GM12872 (cell line): Measurements from ENCODE around the gene ZBTB8A.

Source experiments
- TF ChIP-seq, protein P1 (sequence below): IDR thresholded peaks from 3 replicates; pipeline ENCODE4 v1.5.1; 2011; ENCODE audit warnings: low read depth, mild to moderate bottlenecking, low read length, moderate library complexity; ENCODE audit not compliant: insufficient read depth

The ZBTB8A gene

GRCh38 chr1:32568929-32569328 lies 29.7 kb downstream of the ZBTB8A start:
- TF ChIP-seq, protein P1, sequence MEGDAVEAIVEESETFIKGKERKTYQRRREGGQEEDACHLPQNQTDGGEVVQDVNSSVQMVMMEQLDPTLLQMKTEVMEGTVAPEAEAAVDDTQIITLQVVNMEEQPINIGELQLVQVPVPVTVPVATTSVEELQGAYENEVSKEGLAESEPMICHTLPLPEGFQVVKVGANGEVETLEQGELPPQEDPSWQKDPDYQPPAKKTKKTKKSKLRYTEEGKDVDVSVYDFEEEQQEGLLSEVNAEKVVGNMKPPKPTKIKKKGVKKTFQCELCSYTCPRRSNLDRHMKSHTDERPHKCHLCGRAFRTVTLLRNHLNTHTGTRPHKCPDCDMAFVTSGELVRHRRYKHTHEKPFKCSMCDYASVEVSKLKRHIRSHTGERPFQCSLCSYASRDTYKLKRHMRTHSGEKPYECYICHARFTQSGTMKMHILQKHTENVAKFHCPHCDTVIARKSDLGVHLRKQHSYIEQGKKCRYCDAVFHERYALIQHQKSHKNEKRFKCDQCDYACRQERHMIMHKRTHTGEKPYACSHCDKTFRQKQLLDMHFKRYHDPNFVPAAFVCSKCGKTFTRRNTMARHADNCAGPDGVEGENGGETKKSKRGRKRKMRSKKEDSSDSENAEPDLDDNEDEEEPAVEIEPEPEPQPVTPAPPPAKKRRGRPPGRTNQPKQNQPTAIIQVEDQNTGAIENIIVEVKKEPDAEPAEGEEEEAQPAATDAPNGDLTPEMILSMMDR: no peak

DNA sequence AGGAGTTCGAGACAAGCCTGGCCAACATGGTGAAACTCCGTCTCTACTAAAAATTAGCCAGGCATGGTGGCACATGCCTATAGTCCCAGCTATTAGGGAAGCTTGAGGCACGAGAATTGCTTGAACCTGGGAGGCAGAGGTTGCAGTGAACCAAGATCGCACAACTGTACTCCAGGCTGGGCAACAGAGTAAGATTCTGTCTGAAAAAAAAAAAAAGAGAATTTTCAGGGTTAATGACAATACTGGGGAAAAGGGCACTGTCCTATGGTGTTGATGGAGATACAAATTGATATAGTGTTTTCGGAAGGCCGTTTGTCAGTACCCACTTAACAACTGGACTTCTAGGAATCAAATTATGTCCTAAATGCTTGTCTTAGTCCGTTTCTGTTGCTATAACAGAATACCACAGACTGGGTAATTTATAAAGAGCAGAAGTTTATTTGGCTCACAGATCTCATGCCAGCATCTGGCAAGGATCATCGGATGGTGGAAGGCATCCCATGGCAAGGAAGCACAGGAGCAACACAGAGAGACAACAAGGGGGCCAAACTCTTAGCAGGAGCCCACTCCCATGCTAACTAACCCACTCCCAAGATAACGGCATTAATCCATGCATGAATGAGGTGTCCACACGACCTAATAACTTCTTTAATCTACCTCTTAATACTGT lies 41.3 kb downstream of the ZBTB8A start:
- TF ChIP-seq, protein P1: no peak

DNA sequence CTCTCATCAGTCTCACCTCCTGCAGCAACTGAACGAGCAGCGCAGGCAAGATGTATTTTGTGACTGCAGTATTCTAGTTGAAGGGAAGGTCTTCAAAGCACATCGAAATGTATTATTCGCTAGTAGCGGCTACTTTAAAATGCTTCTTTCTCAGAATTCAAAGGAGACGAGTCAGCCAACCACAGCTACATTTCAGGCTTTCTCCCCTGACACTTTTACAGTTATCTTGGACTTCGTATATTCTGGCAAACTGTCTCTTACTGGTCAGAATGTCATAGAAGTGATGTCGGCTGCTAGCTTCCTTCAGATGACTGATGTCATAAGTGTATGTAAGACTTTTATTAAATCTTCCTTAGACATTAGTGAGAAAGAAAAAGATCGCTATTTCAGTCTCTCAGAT lies 53.7 kb downstream of the ZBTB8A start:
- TF ChIP-seq, protein P1: no peak

DNA sequence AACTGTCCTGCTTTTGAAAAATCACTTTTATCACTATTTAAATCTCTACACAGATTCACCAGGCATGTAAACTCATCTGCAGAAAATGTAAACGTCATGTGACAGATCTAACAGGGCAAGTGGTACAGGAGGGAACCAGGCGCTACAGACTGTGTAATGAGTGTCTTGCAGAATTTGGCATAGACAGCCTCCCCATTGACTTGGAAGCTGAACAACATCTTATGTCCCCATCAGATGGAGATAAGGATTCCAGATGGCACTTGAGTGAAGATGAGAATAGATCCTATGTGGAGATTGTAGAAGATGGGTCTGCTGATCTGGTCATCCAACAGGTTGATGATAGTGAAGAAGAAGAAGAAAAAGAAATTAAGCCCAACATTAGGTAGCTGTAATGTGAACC lies 60.8 kb downstream of the ZBTB8A start:
- TF ChIP-seq, protein P1: no peak

GRCh38 chr1:32605711-32606424 lies 66.6 kb downstream of the ZBTB8A start:
- TF ChIP-seq, protein P1: no peak

DNA sequence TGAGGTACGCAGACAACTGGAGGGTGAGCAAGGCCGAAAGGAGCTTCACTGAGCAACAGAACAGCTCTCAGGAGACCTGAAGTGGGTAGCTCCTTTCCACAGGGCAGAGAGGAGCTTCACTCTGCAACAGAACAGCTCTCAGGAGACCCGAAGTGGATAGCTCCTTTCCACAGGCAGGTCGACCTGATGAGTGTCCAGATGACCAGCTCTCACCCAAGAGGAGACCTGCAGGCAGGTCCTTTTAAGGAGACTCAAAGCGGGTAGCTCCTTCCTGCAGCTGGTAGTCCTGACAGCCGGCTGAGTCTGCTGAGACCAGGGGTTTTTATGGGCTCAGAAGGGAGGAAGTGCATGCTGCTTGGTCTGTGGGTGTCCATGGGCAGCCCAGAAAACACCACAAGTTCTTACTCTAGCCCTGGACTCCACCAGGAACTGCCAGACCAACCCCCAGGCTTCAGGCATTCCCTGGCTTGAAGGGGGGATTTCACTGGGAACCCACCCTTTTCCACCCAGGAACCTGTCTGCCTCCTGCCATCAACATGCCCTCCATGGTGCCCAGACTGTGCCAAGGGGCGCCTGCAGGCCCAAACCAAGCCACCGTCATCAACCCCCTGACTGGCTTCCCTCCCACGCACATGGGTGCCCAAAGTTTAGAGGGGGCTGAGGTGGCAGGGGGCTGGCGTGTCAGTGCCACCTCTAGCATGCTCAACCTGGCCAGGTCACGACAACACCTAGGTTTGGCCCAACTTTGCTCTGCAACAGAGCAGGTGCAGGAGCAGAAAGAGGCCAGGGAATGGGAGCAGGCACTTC lies 67.5 kb downstream of the ZBTB8A start:
- TF ChIP-seq, protein P1: no peak

GRCh38 chr1:32609180-32609579 lies 70.0 kb downstream of the ZBTB8A start:
- TF ChIP-seq, protein P1: no peak
